GM21737 (cell line): Measurements from ENCODE around the gene VIPR2.

ENCODE experiments used
- ATAC-seq: cut with Tn5 transposase; IDR thresholded peaks from one replicate; pipeline ENCODE4 v1.9.1; 2021; ENCODE audit warnings: mild to moderate bottlenecking, moderate library complexity; ENCODE audit not compliant: unreplicated experiment

The VIPR2 gene

GRCh38 chr7:159047536-159047935, 97.1 kb downstream of the VIPR2 start:
- no peak for ATAC-seq

GRCh38 chr7:159046300-159046699, 98.4 kb downstream of the VIPR2 start:
- ATAC-seq: no peak

GRCh38 chr7:159045839-159046238, 98.8 kb downstream of the VIPR2 start:
- ATAC-seq: no peak

- ATAC-seq: no peak
Measured at GRCh38 chr7:159042581-159043101, 102.0 kb downstream of the VIPR2 start.

GRCh38 chr7:159042103-159042502, 102.6 kb downstream of the VIPR2 start:
- no peak for ATAC-seq

- no peak for ATAC-seq
Measured at GRCh38 chr7:159040912-159041711, 103.6 kb downstream of the VIPR2 start.

- ATAC-seq: no peak
Measured at GRCh38 chr7:159040146-159040545, 104.5 kb downstream of the VIPR2 start.

GRCh38 chr7:159039716-159040115, 105.0 kb downstream of the VIPR2 start:
- no peak for ATAC-seq

GRCh38 chr7:159038066-159038465, 106.6 kb downstream of the VIPR2 start:
- ATAC-seq: no peak

GRCh38 chr7:159036916-159037605, 107.6 kb downstream of the VIPR2 start:
- no peak for ATAC-seq

GRCh38 chr7:159035571-159036073, 109.0 kb downstream of the VIPR2 start:
- no peak for ATAC-seq

- no peak for ATAC-seq
Measured at GRCh38 chr7:159034988-159035387, 109.7 kb downstream of the VIPR2 start.

- no peak for ATAC-seq
Measured at GRCh38 chr7:159034394-159034793, 110.3 kb downstream of the VIPR2 start.

GRCh38 chr7:159033956-159034355, 110.7 kb downstream of the VIPR2 start:
- no peak for ATAC-seq

GRCh38 chr7:159033473-159033825, 111.2 kb downstream of the VIPR2 start:
- no peak for ATAC-seq

- ATAC-seq: no peak
Measured at GRCh38 chr7:159032753-159033472, 111.8 kb downstream of the VIPR2 start.

GRCh38 chr7:159032322-159032721, 112.3 kb downstream of the VIPR2 start:
- no peak for ATAC-seq

GRCh38 chr7:159031750-159032149, 112.9 kb downstream of the VIPR2 start:
- no peak for ATAC-seq

- ATAC-seq: no peak
Measured at GRCh38 chr7:159031135-159031701, 113.4 kb downstream of the VIPR2 start.

- ATAC-seq: no peak
Measured at GRCh38 chr7:159030490-159031134, 114.1 kb downstream of the VIPR2 start.
